Trophoblast cell (in vitro differentiated cells and primary cell): Measurements from ENCODE around the gene FUT9. TPM values are rescaled to one million over a fixed set of nuclear protein-coding genes. Genes with fewer than 3 reads are reported as not detected.

Experiments used
- DNase-seq, 2 donors: peaks; one replicate each; pipeline ENCODE4 v3.0.0-alpha.2; 2016
- H2AFZ ChIP-seq: 2 replicates; pipeline ENCODE4 v1.6.1; 2013; ENCODE audit warnings: low read length, moderate library complexity, mild to moderate bottlenecking; ENCODE audit not compliant: insufficient read depth, poor library complexity
- H2AK5ac ChIP-seq: 2 replicates; pipeline ENCODE4 v1.6.1; 2013; ENCODE audit warnings: mild to moderate bottlenecking, low read length
- H2BK120ac ChIP-seq: 2 replicates; pipeline ENCODE4 v1.6.1; 2013; ENCODE audit warnings: low read length, mild to moderate bottlenecking, moderate library complexity; ENCODE audit not compliant: insufficient read depth, poor library complexity
- H2BK12ac ChIP-seq: 2 replicates; pipeline ENCODE4 v1.6.1; 2013; ENCODE audit warnings: mild to moderate bottlenecking, low read length, moderate library complexity
- H2BK5ac ChIP-seq: 2 replicates; pipeline ENCODE4 v1.6.1; 2013; ENCODE audit warnings: low read length, low read depth, moderate library complexity, mild to moderate bottlenecking; ENCODE audit not compliant: poor library complexity
- H3K14ac ChIP-seq: 2 replicates; pipeline ENCODE4 v1.6.1; 2013; ENCODE audit warnings: mild to moderate bottlenecking, low read length
- H3K18ac ChIP-seq: 2 replicates; pipeline ENCODE4 v1.6.1; 2013; ENCODE audit warnings: mild to moderate bottlenecking, low read length
- H3K23ac ChIP-seq: 2 replicates; pipeline ENCODE4 v1.6.1; 2013; ENCODE audit warnings: low read length
- H3K27ac ChIP-seq: 2 replicates; pipeline ENCODE4 v1.5.1; 2013; ENCODE audit warnings: low read depth, mild to moderate bottlenecking, inconsistent platforms, low read length, moderate library complexity
- H3K27me3 ChIP-seq: 2 replicates; pipeline ENCODE4 v1.6.1; 2013; ENCODE audit warnings: inconsistent platforms, mild to moderate bottlenecking, low read length, moderate library complexity; ENCODE audit not compliant: insufficient read depth
- H3K36me3 ChIP-seq, 2 experiments: 1 replicate in 1 of 2; 2 replicates in 1 of 2; pipeline ENCODE4 v1.6.1; 2013; ENCODE audit warnings: low read length in 2 of 2, mild to moderate bottlenecking in 2 of 2, moderate library complexity in 1 of 2; ENCODE audit not compliant: insufficient read depth in 2 of 2, control insufficient read depth in 1 of 2
- H3K4ac ChIP-seq: 2 replicates; pipeline ENCODE4 v1.6.1; 2013; ENCODE audit warnings: low read depth, mild to moderate bottlenecking, low read length, moderate library complexity
- H3K4me1 ChIP-seq, 2 experiments: 1 replicate in 1 of 2; 2 replicates in 1 of 2; pipeline ENCODE4 v1.6.1; 2013; ENCODE audit warnings: low read length in 2 of 2, mild to moderate bottlenecking in 2 of 2, moderate library complexity in 1 of 2; ENCODE audit not compliant: insufficient read depth in 2 of 2, control insufficient read depth in 1 of 2
- H3K4me2 ChIP-seq: 2 replicates; pipeline ENCODE4 v1.6.1; 2013; ENCODE audit warnings: inconsistent platforms, mild to moderate bottlenecking, low read length, moderate library complexity
- H3K4me3 ChIP-seq: 2 replicates; pipeline ENCODE4 v1.5.1; 2013; ENCODE audit warnings: mild to moderate bottlenecking, low read depth, low read length, inconsistent platforms
- H3K79me1 ChIP-seq: one replicate; pipeline ENCODE4 v1.6.1; 2013; ENCODE audit warnings: low read length
- H3K79me2 ChIP-seq: 2 replicates; pipeline ENCODE4 v1.6.1; 2013; ENCODE audit warnings: low read length, mild to moderate bottlenecking; ENCODE audit not compliant: control insufficient read depth, insufficient read depth, poor library complexity
- H3K9ac ChIP-seq: 2 replicates; pipeline ENCODE4 v1.6.1; 2013; ENCODE audit warnings: mild to moderate bottlenecking, low read length
- H3K9me3 ChIP-seq: 2 replicates; pipeline ENCODE4 v1.6.1; 2013; ENCODE audit warnings: low read depth, mild to moderate bottlenecking, control low read depth, inconsistent platforms, low read length; ENCODE audit not compliant: insufficient read depth
- H4K12ac ChIP-seq: 2 replicates; pipeline ENCODE4 v1.6.1; 2013; ENCODE audit warnings: low read depth, mild to moderate bottlenecking, low read length, moderate library complexity
- H4K8ac ChIP-seq: 2 replicates; pipeline ENCODE4 v1.6.1; 2013; ENCODE audit warnings: low read depth, mild to moderate bottlenecking, low read length, moderate library complexity
- H4K91ac ChIP-seq: one replicate; pipeline ENCODE4 v1.6.1; 2013; ENCODE audit warnings: low read depth, mild to moderate bottlenecking, low read length, moderate library complexity
- WGBS: extraction: QIAGEN DNeasy Blood & Tissue Kit; methylation state at CpG from one replicate; pipeline ENCODE4 v1.1.7; 2013; ENCODE audit warnings: missing lambda C conversion rate; ENCODE audit not compliant: insufficient read length, insufficient coverage; ENCODE audit errors: extremely low coverage; 5-methylcytosine and 5-hydroxymethylcytosine counted together
- polyA plus RNA-seq: library from polyadenylated mRNA; stranded (reverse); fragments of 200-250 nt; gene quantifications from 2 replicates; pipeline ENCODE4 v1.2.3, GENCODE V29; 2013

Gene FUT9
- 0.71 and 0.78 TPM in 2 replicates for polyA plus RNA-seq

- no peak within 1 kb of the TSS for H3K23ac ChIP-seq
- no peak within 1 kb of the TSS for H4K12ac ChIP-seq
- WGBS: no CpG with 5 or more reads among the region's 62 CpGs
- no peak within 1 kb of the TSS for H2BK12ac ChIP-seq
- no peak within 1 kb of the TSS for H2BK5ac ChIP-seq
- H2AK5ac ChIP-seq: no peak within 1 kb of the TSS
- no peaks in the 10 kb centered on the region for H3K36me3 ChIP-seq
- H2AFZ ChIP-seq: peak within 1 kb of the TSS; percentile 74
- no peak within 1 kb of the TSS for H3K27ac ChIP-seq
- H3K79me2 ChIP-seq: no peaks in the 10 kb centered on the region
- peak within 1 kb of the TSS; percentile 52 for H4K8ac ChIP-seq
- H3K9me3 ChIP-seq: no peaks in the 10 kb centered on the region
- H3K9ac ChIP-seq: no peak within 1 kb of the TSS
- H3K27me3 ChIP-seq: no peaks in the 10 kb centered on the region
- H3K79me1 ChIP-seq: no peaks in the 10 kb centered on the region
- peak within 1 kb of the TSS; percentile 51 for H3K18ac ChIP-seq
- no peak within 1 kb of the TSS for H3K4ac ChIP-seq
- no peak within 1 kb of the TSS for H4K91ac ChIP-seq
- H2BK120ac ChIP-seq: no peak within 1 kb of the TSS
- peaks cover 5 to 8% of the 10 kb centered on the region in 2 experiments for H3K4me1 ChIP-seq
- DNase-seq: no peak
- peak within 1 kb of the TSS; percentile 90 for H3K4me2 ChIP-seq
- H3K4me3 ChIP-seq: peak within 1 kb of the TSS; percentile 79
- no peak within 1 kb of the TSS for H3K14ac ChIP-seq
Measured at GRCh38 chr6:96015518-96016333, at the start of gene FUT9. FUT9 (plus strand) TSS chr6:96015974; CDS start chr6:96203156, 187,182 bp downstream.

DNA sequence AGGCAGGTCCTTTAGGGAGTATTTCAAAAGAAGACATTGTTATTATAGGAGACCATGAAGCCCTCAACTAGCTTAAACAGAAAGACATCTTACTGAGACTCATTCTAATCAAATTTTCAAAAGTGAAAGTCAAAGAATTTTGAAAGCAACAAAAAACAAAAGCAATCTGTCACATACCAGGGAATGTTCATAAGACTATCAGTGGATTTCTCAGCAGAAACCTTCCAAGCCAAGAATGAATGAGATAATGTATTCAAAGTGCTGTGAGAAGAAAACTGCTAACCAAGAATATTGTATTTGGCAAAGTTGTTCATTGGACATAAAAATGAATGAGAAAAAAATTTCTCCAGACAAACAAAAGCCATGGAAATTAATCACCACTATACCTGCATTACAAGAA lies 48.2 kb upstream of the FUT9 start:
- H3K27ac ChIP-seq: no peak overlapping the region
- H3K4ac ChIP-seq: no peak overlapping the region
- no peak overlapping the region for H2BK5ac ChIP-seq
- H3K4me2 ChIP-seq: no peak overlapping the region
- no peak overlapping the region for H3K9ac ChIP-seq
- no peak for DNase-seq
- H3K4me1 ChIP-seq: no peaks in the 10 kb centered on the region
- H2BK12ac ChIP-seq: no peak overlapping the region
- H2BK120ac ChIP-seq: no peak overlapping the region
- H4K12ac ChIP-seq: no peak overlapping the region
- no peaks in the 10 kb centered on the region for H3K9me3 ChIP-seq
- no peak overlapping the region for H2AK5ac ChIP-seq
- no peaks in the 10 kb centered on the region for H3K36me3 ChIP-seq
- H3K79me1 ChIP-seq: no peaks in the 10 kb centered on the region
- no peak overlapping the region for H3K18ac ChIP-seq
- no peak overlapping the region for H4K91ac ChIP-seq
- H3K14ac ChIP-seq: no peak overlapping the region
- no peak overlapping the region for H3K4me3 ChIP-seq
- H2AFZ ChIP-seq: no peak overlapping the region
- H3K79me2 ChIP-seq: no peaks in the 10 kb centered on the region
- H3K23ac ChIP-seq: no peak overlapping the region
- no peaks in the 10 kb centered on the region for H3K27me3 ChIP-seq
- no peak overlapping the region for H4K8ac ChIP-seq

DNA sequence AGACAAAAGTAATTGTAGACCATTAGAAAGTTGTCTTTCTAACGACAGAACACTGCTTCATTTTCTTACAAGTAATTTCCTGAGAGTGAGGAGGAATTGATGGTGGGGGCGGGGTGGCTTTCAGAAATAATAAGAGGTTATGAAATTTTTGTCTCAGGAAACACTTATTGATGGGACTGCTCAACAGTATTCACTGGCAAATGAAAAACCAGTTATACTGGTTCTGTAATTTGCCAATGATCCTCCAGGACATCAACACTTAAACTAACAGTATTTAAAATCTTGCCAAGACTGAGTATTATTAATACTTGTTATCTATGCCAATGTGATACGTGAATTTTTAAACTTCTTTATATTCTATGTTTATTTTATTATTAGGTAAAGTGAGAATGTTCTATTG lies 41.8 kb upstream of the FUT9 start:
- Histone ChIP-seq H2AK5ac (no peak overlapping the region), H3K9me3 (no peaks in the 10 kb centered on the region), H3K27ac (no peak overlapping the region), H3K4ac (no peak overlapping the region), H4K12ac (no peak overlapping the region), H3K36me3 (no peaks in the 10 kb centered on the region), H3K4me3 (no peak overlapping the region), H2BK12ac (no peak overlapping the region), H2BK120ac (no peak overlapping the region), H2BK5ac (no peak overlapping the region), H3K14ac (no peak overlapping the region), H3K27me3 (no peaks in the 10 kb centered on the region), H3K9ac (no peak overlapping the region), H3K79me1 (no peaks in the 10 kb centered on the region), H2AFZ (no peak overlapping the region), H4K8ac (no peak overlapping the region), H3K4me2 (no peak overlapping the region), H3K23ac (no peak overlapping the region), H3K79me2 (no peaks in the 10 kb centered on the region), H4K91ac (no peak overlapping the region), H3K18ac (no peak overlapping the region), H3K4me1 (no peaks in the 10 kb centered on the region)
- no peak for DNase-seq
- no CpG with 5 or more reads among the region's 3 CpGs for WGBS

- no peak overlapping the region for H2BK120ac ChIP-seq
- no peak overlapping the region for H2BK12ac ChIP-seq
- no peak overlapping the region for H4K12ac ChIP-seq
- no peak overlapping the region for H3K4ac ChIP-seq
- H3K79me2 ChIP-seq: no peaks in the 10 kb centered on the region
- no peak overlapping the region for H3K18ac ChIP-seq
- H3K4me2 ChIP-seq: no peak overlapping the region
- no peak overlapping the region for H3K9ac ChIP-seq
- no peaks in the 10 kb centered on the region for H3K27me3 ChIP-seq
- no peaks in the 10 kb centered on the region for H3K9me3 ChIP-seq
- no peak overlapping the region for H2AK5ac ChIP-seq
- H3K14ac ChIP-seq: no peak overlapping the region
- H3K4me1 ChIP-seq: no peaks in the 10 kb centered on the region
- no CpG with 5 or more reads among the region's 2 CpGs for WGBS
- H4K8ac ChIP-seq: no peak overlapping the region
- no peak overlapping the region for H3K23ac ChIP-seq
- no peaks in the 10 kb centered on the region for H3K36me3 ChIP-seq
- no peak for DNase-seq
- no peak overlapping the region for H2BK5ac ChIP-seq
- H2AFZ ChIP-seq: no peak overlapping the region
- H3K27ac ChIP-seq: no peak overlapping the region
- no peak overlapping the region for H4K91ac ChIP-seq
- no peak overlapping the region for H3K4me3 ChIP-seq
- no peaks in the 10 kb centered on the region for H3K79me1 ChIP-seq
Measured at GRCh38 chr6:95978230-95978629, 37.5 kb upstream of the FUT9 start.
